Trophoblast cell (in vitro differentiated cells and primary cell): Measurements from ENCODE around the gene MATR3.

ENCODE experiments used
- DNase-seq, 2 donors: peaks; one replicate each; pipeline ENCODE4 v3.0.0-alpha.2; 2016
- H2AFZ ChIP-seq: 2 replicates; pipeline ENCODE4 v1.6.1; 2013; ENCODE audit warnings: low read length, moderate library complexity, mild to moderate bottlenecking; ENCODE audit not compliant: insufficient read depth, poor library complexity
- H2AK5ac ChIP-seq: 2 replicates; pipeline ENCODE4 v1.6.1; 2013; ENCODE audit warnings: mild to moderate bottlenecking, low read length
- H2BK120ac ChIP-seq: 2 replicates; pipeline ENCODE4 v1.6.1; 2013; ENCODE audit warnings: low read length, mild to moderate bottlenecking, moderate library complexity; ENCODE audit not compliant: insufficient read depth, poor library complexity
- H2BK12ac ChIP-seq: 2 replicates; pipeline ENCODE4 v1.6.1; 2013; ENCODE audit warnings: mild to moderate bottlenecking, low read length, moderate library complexity
- H2BK5ac ChIP-seq: 2 replicates; pipeline ENCODE4 v1.6.1; 2013; ENCODE audit warnings: low read length, low read depth, moderate library complexity, mild to moderate bottlenecking; ENCODE audit not compliant: poor library complexity
- H3K14ac ChIP-seq: 2 replicates; pipeline ENCODE4 v1.6.1; 2013; ENCODE audit warnings: mild to moderate bottlenecking, low read length
- H3K18ac ChIP-seq: 2 replicates; pipeline ENCODE4 v1.6.1; 2013; ENCODE audit warnings: mild to moderate bottlenecking, low read length
- H3K23ac ChIP-seq: 2 replicates; pipeline ENCODE4 v1.6.1; 2013; ENCODE audit warnings: low read length
- H3K27ac ChIP-seq: 2 replicates; pipeline ENCODE4 v1.5.1; 2013; ENCODE audit warnings: low read depth, mild to moderate bottlenecking, inconsistent platforms, low read length, moderate library complexity
- H3K27me3 ChIP-seq: 2 replicates; pipeline ENCODE4 v1.6.1; 2013; ENCODE audit warnings: inconsistent platforms, mild to moderate bottlenecking, low read length, moderate library complexity; ENCODE audit not compliant: insufficient read depth
- H3K36me3 ChIP-seq, 2 experiments: 1 replicate in 1 of 2; 2 replicates in 1 of 2; pipeline ENCODE4 v1.6.1; 2013; ENCODE audit warnings: low read length in 2 of 2, mild to moderate bottlenecking in 2 of 2, moderate library complexity in 1 of 2; ENCODE audit not compliant: insufficient read depth in 2 of 2, control insufficient read depth in 1 of 2
- H3K4ac ChIP-seq: 2 replicates; pipeline ENCODE4 v1.6.1; 2013; ENCODE audit warnings: low read depth, mild to moderate bottlenecking, low read length, moderate library complexity
- H3K4me1 ChIP-seq, 2 experiments: 1 replicate in 1 of 2; 2 replicates in 1 of 2; pipeline ENCODE4 v1.6.1; 2013; ENCODE audit warnings: low read length in 2 of 2, mild to moderate bottlenecking in 2 of 2, moderate library complexity in 1 of 2; ENCODE audit not compliant: insufficient read depth in 2 of 2, control insufficient read depth in 1 of 2
- H3K4me2 ChIP-seq: 2 replicates; pipeline ENCODE4 v1.6.1; 2013; ENCODE audit warnings: inconsistent platforms, mild to moderate bottlenecking, low read length, moderate library complexity
- H3K4me3 ChIP-seq: 2 replicates; pipeline ENCODE4 v1.5.1; 2013; ENCODE audit warnings: mild to moderate bottlenecking, low read depth, low read length, inconsistent platforms
- H3K79me1 ChIP-seq: one replicate; pipeline ENCODE4 v1.6.1; 2013; ENCODE audit warnings: low read length
- H3K79me2 ChIP-seq: 2 replicates; pipeline ENCODE4 v1.6.1; 2013; ENCODE audit warnings: low read length, mild to moderate bottlenecking; ENCODE audit not compliant: control insufficient read depth, insufficient read depth, poor library complexity
- H3K9ac ChIP-seq: 2 replicates; pipeline ENCODE4 v1.6.1; 2013; ENCODE audit warnings: mild to moderate bottlenecking, low read length
- H3K9me3 ChIP-seq: 2 replicates; pipeline ENCODE4 v1.6.1; 2013; ENCODE audit warnings: low read depth, mild to moderate bottlenecking, control low read depth, inconsistent platforms, low read length; ENCODE audit not compliant: insufficient read depth
- H4K12ac ChIP-seq: 2 replicates; pipeline ENCODE4 v1.6.1; 2013; ENCODE audit warnings: low read depth, mild to moderate bottlenecking, low read length, moderate library complexity
- H4K8ac ChIP-seq: 2 replicates; pipeline ENCODE4 v1.6.1; 2013; ENCODE audit warnings: low read depth, mild to moderate bottlenecking, low read length, moderate library complexity
- H4K91ac ChIP-seq: one replicate; pipeline ENCODE4 v1.6.1; 2013; ENCODE audit warnings: low read depth, mild to moderate bottlenecking, low read length, moderate library complexity
- WGBS: extraction: QIAGEN DNeasy Blood & Tissue Kit; methylation state at CpG from one replicate; pipeline ENCODE4 v1.1.7; 2013; ENCODE audit warnings: missing lambda C conversion rate; ENCODE audit not compliant: insufficient read length, insufficient coverage; ENCODE audit errors: extremely low coverage; 5-methylcytosine and 5-hydroxymethylcytosine counted together

The MATR3 gene

GRCh38 chr5:139296198-139296597 is 2.7 kb downstream of the MATR3 start:
- Histone ChIP-seq H4K91ac (no peak overlapping the region), H3K79me2 (peaks cover 37% of the 10 kb centered on the region), H3K14ac (no peak overlapping the region), H3K4me3 (no peak overlapping the region), H3K4ac (no peak overlapping the region), H3K36me3 (no peaks in the 10 kb centered on the region), H3K18ac (no peak overlapping the region), H2AFZ (no peak overlapping the region), H3K9me3 (no peaks in the 10 kb centered on the region), H4K8ac (no peak overlapping the region), H3K27me3 (no peaks in the 10 kb centered on the region), H3K4me1 (peaks cover 5 to 13% of the 10 kb centered on the region in 2 experiments), H2BK5ac (no peak overlapping the region), H3K27ac (no peak overlapping the region), H3K23ac (no peak overlapping the region), H3K4me2 (no peak overlapping the region), H2AK5ac (no peak overlapping the region), H3K79me1 (peaks cover 11% of the 10 kb centered on the region), H4K12ac (no peak overlapping the region), H2BK12ac (no peak overlapping the region), H3K9ac (no peak overlapping the region), H2BK120ac (no peak overlapping the region)
- no CpG with 5 or more reads among the region's 6 CpGs for WGBS
- no peak for DNase-seq

- no peak overlapping the region for H2BK5ac ChIP-seq
Observed at GRCh38 chr5:139296862-139297326, 3.4 kb downstream of the MATR3 start.

GRCh38 chr5:139297439-139298133 is 4.0 kb downstream of the MATR3 start:
- DNase-seq = no peak
- Histone ChIP-seq H3K79me2 (peaks cover 43% of the 10 kb centered on the region), H3K18ac (no peak overlapping the region), H4K91ac (no peak overlapping the region), H4K12ac (no peak overlapping the region), H3K14ac (no peak overlapping the region), H2BK5ac (no peak overlapping the region), H3K4me3 (no peak overlapping the region), H3K9ac (no peak overlapping the region), H3K4me1 (peaks cover 8 to 16% of the 10 kb centered on the region in 2 experiments), H2BK120ac (no peak overlapping the region), H3K9me3 (no peaks in the 10 kb centered on the region), H4K8ac (no peak overlapping the region), H3K4me2 (no peak overlapping the region), H3K23ac (no peak overlapping the region), H2BK12ac (no peak overlapping the region), H3K27ac (no peak overlapping the region), H3K4ac (peak overlapping the region; percentile 81), H3K27me3 (no peaks in the 10 kb centered on the region), H2AK5ac (no peak overlapping the region), H3K36me3 (no peaks in the 10 kb centered on the region), H2AFZ (no peak overlapping the region), H3K79me1 (peaks cover 11% of the 10 kb centered on the region)
- no CpG with 5 or more reads among the region's 2 CpGs for WGBS

More at GRCh38 chr5:139296862-139297326, 3.4 kb downstream of the MATR3 start:
- Histone ChIP-seq H2AFZ (no peak overlapping the region), H3K14ac (no peak overlapping the region), H3K27me3 (no peaks in the 10 kb centered on the region), H2BK120ac (no peak overlapping the region), H3K4me1 (peaks cover 8 to 16% of the 10 kb centered on the region in 2 experiments), H4K8ac (no peak overlapping the region), H3K79me2 (peaks cover 41% of the 10 kb centered on the region), H3K9me3 (no peaks in the 10 kb centered on the region), H3K79me1 (peaks cover 11% of the 10 kb centered on the region), H2AK5ac (no peak overlapping the region), H3K9ac (no peak overlapping the region), H3K4me2 (peak overlapping the region; percentile 36), H3K36me3 (no peaks in the 10 kb centered on the region), H4K91ac (no peak overlapping the region), H3K18ac (no peak overlapping the region), H4K12ac (no peak overlapping the region), H3K4me3 (no peak overlapping the region), H3K27ac (no peak overlapping the region), H3K23ac (no peak overlapping the region), H3K4ac (peak overlapping the region; percentile 87), H2BK12ac (no peak overlapping the region)
- WGBS = no CpG with 5 or more reads among the region's 12 CpGs
- DNase-seq = no peak

GRCh38 chr5:139298242-139298641 is 4.7 kb downstream of the MATR3 start:
- no peak overlapping the region for H2BK5ac ChIP-seq
- no peaks in the 10 kb centered on the region for H3K9me3 ChIP-seq
- H3K4ac ChIP-seq = peak overlapping the region; percentile 97
- H2BK120ac ChIP-seq = no peak overlapping the region
- H3K9ac ChIP-seq = no peak overlapping the region
- H4K12ac ChIP-seq = no peak overlapping the region
- H4K8ac ChIP-seq = no peak overlapping the region
- no peaks in the 10 kb centered on the region for H3K27me3 ChIP-seq
- peaks cover 46% of the 10 kb centered on the region for H3K79me2 ChIP-seq
- H3K14ac ChIP-seq = no peak overlapping the region
- no peak overlapping the region for H2AK5ac ChIP-seq
- no peak overlapping the region for H3K27ac ChIP-seq
- DNase-seq = peak in 1 of 2 donors; percentile 32
- peaks cover 8 to 13% of the 10 kb centered on the region in 2 experiments for H3K4me1 ChIP-seq
- no peak overlapping the region for H3K23ac ChIP-seq
- peaks cover 11% of the 10 kb centered on the region for H3K79me1 ChIP-seq
- no peak overlapping the region for H4K91ac ChIP-seq
- no peak overlapping the region for H3K4me2 ChIP-seq
- H2BK12ac ChIP-seq = no peak overlapping the region
- no peak overlapping the region for H2AFZ ChIP-seq
- peaks cover 0 to 2% of the 10 kb centered on the region in 2 experiments for H3K36me3 ChIP-seq
- H3K18ac ChIP-seq = no peak overlapping the region
- no CpG with 5 or more reads among the region's 11 CpGs for WGBS
- H3K4me3 ChIP-seq = no peak overlapping the region
